ENCODE data around the gene PTCRA.

- TF ChIP-seq CTCF (IDR thresholded peaks at IDR 0.05) (no peak), POLR2A (IDR thresholded peaks at IDR 0.05) (no peak), POLR2AphosphoS5 (IDR thresholded peaks at IDR 0.05) (no peak), EP300 (IDR thresholded peaks at IDR 0.05) (no peak)
Measured at GRCh38 chr6:42952389-42952788, 36.5 kb downstream of the PTCRA start.
